HG02678 (cell line): ENCODE measurements around the gene ETFA.
A peak's percentile ranks its signal among the peaks of the same experiment; 100 is the strongest.
"Not testable (repeated sequence)": the region's sequence is repeated elsewhere in the genome, so short reads cannot be mapped to it uniquely, and the experiment has no call there.

ENCODE experiments used
- ATAC-seq: cut with Tn5 transposase; IDR thresholded peaks from one replicate; pipeline ENCODE4 v1.9.1; 2021; ENCODE audit warnings: mild to moderate bottlenecking, moderate library complexity; ENCODE audit not compliant: unreplicated experiment

The ETFA gene

DNA sequence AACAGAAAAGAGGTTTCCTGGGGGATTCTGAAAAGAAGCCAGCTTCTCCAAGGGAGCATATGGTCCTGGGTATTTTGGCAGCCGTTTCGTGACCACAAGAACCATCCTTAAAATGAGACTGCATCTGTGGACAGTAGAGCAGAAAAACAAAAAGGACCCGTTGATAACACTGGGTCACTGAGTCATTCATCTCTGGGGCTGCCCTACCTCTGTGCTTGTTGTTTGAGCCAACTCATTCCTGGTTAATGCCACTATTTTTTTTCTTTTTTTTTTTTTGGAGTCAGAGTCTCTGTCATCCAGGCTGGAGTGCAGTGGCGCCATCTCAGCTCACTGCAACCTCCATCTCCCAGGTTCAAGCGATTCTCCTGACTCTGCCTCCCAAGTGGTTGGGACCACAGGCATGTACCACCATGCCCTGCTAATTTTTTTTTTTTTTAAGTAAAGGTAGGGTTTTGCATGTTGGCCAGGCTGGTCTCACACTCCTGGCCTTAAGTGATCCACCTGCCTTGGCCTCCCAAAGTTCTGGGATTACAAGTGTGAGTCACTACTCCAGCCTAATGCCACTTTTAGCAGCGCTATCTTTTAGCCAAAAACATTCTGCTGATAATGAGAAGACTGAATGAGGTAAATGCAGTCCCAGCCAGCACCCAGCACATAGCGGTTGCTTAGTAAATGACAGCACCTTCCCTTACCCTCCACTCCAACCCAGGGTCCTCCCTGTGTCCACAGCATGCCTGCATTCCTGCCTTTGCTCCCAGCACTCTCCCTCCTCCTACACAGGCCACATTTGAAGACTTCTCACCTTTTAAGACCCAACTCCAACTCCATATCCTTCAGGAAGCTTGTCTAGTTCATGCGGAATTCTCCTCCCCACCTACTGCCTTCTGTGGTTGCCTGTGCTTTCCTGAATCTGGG is 16.2 kb upstream of the ETFA start:
- no peak for ATAC-seq

DNA sequence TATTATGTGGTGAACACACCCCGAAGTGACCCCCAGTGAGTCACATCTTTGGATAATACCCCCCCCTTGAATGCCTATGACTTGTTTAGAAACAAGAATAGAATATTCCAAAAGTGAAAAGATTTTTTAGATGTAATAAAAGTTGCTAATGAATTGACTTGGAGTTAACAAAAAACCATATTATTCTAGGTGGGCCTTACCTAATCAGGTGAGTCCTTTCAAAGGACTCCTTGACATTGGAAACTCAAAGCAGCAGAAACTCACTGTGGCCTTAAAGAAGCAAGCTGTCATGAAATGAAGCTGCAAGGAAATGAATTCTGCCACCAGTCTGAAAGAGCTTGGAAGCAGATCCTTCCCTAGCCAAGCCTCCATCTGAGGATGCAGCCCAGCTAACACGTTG is 14.4 kb upstream of the ETFA start:
- no peak for ATAC-seq

DNA sequence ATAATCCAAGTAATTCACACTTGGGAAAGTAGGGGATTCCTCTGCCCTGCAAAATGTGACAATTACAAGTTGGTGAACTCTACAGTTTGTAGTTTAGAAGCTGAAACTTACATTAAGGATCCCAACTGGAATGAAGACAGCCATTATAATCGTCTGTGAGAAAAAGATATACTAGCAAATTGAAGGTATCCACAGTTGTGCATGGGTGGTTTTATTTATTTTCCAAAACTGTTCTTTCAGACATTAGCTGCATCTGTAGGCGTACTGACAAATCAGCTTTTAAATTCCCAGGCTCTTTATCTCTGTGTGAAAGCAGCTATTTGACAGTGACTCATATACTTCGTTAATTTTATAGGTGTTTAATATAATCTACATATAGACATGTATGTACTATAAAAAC is 12.8 kb upstream of the ETFA start:
- no peak for ATAC-seq

DNA sequence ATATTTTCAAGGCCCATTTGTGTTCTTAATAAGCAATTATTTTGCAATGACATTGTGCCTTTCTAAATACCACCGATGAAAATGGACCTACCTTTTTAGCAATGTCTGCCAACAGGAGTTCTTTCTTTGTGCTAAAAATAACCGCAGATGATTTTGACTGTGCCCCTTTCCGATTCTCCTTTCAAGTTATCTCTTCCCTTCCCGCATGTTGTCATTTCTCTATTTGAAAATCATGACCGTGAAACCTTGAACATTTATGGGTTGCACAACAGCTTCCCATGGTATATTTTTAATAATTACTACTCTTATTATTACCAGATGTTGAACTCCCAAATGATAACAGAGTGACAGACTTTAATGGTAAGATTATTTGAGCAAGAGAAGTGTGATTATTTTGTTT is 10.3 kb upstream of the ETFA start:
- no peak for ATAC-seq

DNA sequence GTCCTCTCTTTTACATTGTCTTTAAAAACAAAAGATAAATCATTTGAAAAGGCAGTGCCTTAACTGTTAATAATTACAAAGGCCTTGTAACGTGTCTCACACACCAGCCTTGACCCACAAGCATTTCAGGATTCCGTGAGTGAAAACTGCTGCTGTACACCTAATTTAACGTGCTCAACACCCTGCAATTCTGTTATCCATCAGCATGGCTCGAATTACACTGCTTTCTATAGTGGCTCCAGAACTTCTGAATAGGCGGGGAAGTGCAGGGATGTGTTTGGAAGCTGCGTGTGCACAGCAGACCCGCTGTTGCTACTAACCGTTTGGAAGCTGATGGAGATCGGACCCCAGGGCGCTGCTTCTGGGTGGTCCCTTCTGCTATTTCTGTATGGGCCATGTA is 9.9 kb upstream of the ETFA start:
- no peak for ATAC-seq

DNA sequence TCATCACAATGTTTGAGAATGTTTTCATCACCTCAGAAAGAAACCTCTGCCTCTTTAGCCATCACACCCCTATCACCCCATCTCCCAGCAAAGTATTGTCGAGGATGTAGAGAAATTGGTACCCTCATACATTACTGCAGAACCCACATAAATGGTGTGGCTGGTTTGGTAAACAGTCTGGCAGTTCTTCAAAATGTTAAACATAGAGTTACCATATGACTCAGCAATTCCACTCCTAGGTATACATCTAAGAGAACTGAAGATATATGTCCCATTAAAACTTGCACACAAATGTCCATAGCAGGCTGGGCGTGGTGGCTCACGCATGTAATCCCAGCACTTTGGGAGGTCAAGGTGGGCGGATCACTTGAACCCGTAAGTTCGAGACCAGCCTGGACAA is 8.7 kb upstream of the ETFA start:
- ATAC-seq, result no peak

DNA sequence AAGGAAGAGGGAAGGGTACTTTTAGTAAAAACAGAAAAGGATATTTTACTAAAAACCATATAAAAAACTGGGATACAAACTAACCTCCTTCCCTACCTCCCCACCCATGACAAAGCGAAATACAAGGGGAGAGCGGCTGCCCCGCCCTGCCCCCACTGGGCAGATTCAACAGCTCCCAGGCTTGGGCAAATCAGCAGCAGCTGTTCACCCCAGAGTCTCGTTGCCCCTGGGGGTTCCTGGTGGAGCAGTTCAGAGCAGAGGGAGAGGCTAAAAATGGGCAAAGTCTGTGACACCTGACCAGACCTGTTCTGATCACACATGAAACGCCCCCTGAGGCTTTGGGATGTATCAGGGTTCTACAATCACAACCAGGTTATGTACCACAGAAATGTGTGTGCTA is 2.5 kb upstream of the ETFA start:
- ATAC-seq, result no peak

DNA sequence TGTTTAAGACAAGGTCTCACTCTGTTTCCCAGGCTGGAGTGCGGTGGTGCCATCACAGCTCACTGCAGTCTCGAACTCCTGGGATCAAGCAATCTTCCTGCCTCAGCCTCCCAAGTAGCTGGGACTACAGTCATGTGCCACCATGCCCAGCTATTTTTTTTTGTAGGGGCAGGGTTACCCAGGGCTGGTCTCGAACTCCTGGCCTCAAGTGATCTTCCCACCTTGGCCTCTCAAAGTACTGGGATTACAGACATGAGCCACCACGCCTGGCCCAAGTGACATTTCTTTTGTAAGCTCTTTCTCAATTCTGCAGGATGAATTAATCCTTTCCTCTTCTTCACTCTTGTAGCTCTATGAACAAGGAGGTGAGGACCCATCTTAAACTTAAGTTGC is 1.9 kb upstream of the ETFA start:
- ATAC-seq, result not testable (repeated sequence)

DNA sequence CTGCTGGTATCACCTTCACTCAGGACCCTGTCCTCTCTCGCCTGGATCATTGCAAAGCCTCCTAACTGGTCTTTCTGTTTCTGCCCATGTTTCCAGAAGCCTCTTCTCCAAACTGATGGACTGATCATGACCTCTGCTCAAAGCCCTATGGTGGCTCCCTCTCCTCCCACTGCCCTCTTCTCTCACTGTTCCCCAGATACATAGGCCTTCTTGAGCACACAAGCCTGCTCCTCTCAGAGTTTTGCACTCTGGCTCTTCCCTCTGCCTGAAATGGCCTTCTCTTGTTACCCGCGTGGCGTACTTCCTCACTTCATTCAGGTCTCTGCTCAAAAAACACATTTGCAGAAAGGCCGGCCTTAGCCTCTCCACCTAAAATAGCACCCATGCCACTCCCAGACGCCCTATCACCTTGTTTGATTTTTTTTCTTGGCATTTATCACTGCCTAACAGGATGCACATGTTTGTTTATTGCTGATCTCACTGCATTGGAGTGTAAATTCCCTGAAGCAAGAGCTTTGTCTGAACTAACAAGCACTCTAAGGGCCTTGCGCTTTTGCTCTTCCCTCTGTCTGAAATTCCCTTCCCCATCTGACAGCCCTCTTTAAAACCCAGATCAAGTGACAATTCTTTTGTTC is 1.4 kb upstream of the ETFA start:
- no peak for ATAC-seq

DNA sequence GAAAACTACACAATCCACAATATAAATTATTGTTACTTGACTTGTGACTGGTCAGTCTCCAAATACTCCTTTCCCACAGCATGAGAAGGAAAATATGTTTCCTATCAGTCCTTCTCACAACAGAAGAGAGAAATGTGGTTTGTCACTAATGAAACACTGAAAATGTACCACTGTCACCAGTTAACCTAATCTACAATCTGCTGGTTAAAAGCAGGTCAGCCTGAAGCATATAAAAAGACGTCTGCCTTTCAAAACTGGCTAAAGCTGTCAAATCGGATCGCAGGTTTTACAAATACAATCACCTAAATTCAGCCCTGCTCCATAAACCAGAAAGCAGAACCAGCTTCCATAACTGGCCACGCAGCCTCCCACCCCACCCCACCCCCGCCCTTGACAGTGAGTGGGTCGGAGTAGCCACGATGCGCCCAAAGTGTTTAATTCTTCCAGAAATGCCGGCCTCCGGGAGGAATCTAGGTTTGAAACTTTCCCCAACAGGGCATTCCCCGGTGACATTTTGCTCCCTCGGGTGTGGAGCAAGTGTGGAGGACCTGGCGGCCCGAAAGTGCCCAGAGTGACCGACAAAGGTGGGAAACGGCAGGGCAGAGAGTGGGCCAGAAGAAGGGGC is 682 bp downstream of the ETFA start:
- no peak for ATAC-seq

DNA sequence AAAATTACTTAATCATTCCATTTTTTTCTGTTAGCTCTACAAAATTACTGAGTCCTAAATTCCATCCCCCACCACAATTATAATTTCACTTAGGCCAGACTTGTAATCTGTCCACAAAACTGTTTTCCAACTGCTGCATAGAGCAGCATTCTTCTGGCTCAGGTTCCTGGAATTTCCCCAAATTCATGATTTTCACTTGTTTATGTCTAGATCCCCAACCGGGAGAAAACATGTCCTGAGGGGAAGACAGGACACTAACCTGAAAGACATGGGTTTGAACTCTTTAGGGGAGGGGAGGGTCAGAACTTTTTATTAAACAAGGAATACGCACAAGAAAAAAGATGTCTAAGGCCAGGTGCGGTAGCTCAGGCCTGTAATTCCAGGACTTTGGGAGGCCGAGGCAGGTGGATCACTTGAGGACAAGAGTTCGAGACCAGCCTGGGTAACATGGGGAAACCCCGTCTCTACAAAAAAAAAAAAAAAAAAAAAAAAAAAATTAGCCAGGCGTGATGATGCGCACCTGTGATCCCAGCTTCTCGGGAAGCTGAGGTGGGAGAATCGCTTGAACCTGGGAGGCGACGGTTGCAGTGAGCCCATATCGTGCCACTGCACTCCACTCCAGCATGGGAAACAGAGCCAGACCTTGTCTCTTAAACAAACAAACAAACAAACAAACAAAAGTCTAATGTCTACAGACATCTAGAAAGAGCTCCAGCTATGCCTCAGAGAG is 1.5 kb downstream of the ETFA start:
- no peak for ATAC-seq

DNA sequence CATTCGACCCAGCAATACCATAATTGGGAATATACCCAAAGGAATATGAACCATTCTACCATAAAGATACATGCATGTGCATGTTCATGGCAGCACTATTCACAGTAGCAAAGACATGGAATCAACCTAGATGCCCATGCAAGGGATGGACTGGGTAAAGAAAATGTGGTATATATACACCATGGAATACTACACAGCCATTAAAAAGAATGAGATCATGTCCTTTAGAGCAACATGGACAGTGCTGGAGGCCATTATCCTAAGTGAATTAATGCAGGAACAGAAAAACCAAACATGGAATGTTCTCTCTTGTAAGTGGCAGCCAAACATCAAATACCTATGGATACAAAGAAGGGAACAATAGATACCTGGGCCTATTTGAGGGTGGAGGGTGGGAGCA is 7.4 kb downstream of the ETFA start:
- ATAC-seq, result no peak

DNA sequence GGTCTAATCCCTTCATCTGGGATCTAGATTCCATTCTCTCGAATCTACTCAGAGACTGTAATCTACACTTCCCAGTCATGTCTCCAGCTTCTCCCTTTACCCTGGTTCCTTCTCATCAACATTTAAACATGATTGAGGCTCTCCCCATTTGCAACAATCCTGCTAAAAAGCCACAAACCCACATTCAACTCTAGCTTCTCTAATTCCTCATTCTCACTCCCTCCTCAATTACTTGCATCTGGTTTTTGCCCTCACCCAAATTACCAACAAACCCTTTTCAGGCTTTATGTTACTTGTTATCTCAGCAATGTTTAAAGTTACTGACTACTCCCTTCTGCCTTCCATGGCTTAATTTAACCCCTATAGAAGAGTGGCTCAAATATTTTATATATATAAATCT is 11.5 kb downstream of the ETFA start:
- ATAC-seq, result no peak

DNA sequence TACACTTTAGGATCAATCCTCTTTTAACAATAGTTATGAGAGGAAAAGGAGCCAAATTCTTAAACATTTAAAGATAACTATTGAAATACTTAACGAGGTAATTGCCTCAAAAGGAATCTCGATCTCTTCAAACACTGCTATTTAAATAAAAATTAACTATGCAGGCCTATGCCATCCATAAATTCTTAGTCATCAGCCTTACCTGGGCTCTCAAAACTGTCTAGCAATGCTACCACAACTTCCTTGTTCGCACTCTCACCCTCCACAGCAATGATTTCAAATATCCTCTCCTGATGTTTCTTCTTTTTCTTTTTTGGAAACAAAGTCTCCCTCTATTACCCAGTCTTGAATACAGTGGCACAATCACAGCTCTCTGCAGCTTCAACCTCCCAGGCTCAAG is 12.3 kb downstream of the ETFA start:
- no peak for ATAC-seq

DNA sequence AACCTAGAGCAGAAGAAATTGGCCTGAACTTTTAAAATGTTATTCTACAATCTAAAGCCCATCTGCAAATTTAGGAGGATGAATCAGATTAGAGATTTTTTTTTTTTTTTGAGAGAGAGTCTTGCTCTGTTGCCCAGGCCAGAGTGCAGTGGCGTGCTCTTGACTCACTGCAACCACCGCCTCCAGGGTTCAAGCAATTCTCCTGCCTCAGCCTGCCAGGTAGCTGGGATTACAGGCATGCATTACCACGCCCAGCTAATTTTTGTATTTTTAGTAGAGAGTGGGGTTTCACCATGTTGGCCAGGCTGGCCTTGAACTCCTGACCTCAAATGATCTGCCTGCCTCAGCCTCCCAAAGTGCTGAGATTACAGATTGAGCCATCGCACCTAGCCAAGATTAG is 13.3 kb downstream of the ETFA start:
- ATAC-seq, result not testable (repeated sequence)

DNA sequence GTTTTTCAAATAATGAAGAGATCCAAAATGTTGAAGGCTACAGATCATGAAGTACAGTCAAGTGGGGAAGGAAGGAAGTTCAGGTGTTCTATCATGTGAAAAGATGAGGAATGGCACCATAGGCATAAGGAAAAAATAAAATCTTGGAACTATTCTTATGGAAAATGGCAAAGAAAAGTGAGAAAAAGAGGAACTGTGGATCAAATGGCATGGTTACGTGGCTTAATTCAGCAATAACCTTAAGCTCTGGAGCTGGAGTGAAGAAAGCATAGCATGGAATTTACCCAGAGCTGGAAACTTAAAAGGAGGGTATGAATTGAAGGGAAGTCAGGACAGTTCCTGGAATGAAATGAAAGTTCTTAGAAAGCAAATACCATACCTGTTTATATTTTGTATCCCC is 14.4 kb downstream of the ETFA start:
- ATAC-seq, result no peak

DNA sequence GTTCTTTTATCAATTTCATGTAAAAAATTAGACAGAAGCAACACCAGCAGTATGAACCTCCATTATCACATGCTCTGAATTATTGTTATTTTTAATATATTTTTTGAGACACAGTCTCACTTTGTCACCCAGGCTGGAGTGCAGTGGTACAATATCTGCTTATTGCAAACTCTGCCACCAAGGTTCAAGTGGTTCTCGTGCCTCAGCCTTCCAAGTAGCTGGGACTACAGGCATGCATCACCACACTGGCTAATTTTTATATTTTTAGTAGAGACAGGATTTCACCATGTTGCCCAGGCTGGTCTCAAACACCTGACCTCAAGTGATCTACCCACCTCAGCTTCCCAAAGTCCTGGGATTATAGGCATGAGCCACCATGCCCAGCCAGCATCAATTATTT is 16.8 kb downstream of the ETFA start:
- not testable (repeated sequence) for ATAC-seq

DNA sequence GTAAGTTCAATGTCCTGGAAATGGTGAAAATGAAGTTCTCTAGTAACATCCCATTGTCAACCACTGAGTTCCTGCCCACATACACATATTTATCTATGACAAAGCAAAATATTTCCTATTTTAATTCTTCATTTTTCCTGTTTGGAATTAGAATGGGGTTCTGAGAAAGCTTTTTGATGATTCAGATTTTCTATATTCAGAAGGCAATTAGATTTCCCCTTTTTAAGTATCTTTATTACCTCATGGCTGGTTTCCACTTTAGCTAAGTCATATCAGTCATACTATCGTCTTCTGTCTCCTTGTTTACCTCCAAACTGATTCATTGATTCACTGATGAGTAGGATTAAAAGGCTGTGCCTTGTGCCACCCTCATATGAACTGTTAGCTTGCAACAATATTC is 17.9 kb downstream of the ETFA start:
- ATAC-seq, result no peak

DNA sequence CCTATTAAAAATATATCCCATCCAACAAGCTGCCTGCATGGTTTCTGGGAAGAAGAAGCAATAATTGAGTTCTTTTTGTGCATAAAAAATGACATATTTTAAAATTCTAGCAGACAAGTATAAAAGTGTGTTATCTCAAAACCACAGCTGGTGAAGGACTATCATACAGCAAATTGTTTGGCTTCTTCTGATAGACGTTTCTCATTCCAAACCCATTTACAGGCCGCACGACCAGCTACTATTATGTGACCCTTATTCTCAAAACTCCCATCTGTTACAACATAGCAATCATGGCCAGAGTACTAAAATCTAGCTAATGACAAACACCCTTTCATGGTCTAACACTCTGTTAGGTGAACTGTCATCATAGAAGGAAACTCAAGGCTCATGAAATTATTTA is 21.7 kb downstream of the ETFA start:
- ATAC-seq, result no peak

DNA sequence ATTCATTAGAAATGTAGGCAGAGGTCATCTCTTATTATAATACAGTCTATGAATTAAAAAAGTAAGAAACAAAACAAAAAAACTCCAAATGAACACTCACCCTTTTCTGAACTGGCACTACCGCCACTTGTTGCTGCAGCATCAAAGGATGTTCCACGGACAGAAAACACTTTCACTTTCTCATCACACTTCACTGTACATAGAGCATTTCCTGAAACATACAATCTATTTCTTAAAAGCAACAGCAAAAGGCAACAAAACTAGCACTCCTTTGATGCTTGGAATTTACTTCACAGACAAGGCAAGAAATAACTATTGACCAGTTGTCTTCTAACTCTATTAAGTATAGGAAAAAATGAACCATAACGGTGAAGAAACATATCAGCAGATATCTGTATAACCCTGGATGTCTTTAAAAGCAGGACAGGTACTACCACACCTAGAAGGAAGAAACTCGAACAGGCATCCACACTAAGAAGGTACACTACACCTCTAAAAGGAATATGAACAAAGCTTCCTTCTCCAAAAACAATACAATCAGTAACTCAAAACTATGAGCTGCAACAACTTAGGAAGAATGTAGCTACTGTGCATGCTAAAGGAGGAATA is 24.9 kb downstream of the ETFA start:
- ATAC-seq, result peak; percentile 59

DNA sequence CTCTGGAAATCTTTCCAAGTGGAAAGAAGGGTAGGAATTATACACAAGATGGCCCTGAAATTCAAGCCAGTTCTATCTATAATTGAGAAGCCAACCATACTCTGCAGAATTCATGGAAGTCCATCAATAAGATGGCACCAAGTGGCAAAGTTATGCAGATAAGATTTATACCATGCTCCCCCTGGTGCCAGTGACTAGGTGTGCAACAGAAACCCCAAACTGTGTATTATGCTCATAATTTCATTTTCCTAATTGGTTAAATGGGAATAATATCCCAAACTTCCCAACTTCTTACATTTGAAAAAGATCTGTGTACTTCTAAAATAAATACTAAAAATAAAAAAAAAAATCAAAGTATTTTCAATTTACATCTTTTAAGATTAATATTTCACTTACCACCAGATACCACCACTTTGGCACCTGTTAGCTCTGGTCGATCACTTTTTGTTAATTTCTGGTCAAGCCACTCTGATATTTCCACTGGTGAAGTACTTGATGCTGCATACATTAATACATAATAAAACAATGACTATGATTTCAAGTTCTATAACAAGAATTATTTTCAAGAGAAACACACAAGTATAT is 25.9 kb downstream of the ETFA start:
- ATAC-seq, result no peak
